GM21717 (cell line): ENCODE data around the gene SIRPG.
"Not testable (repeated sequence)": the region's sequence is repeated elsewhere in the genome, so short reads cannot be mapped to it uniquely, and the experiment has no call there.

Experiments
- ATAC-seq: cut with Tn5 transposase; IDR thresholded peaks from one replicate; pipeline ENCODE4 v1.9.1; 2021; ENCODE audit warnings: mild to moderate bottlenecking, moderate library complexity; ENCODE audit not compliant: unreplicated experiment

SIRPG gene

GRCh38 chr20:1672728-1673127, 15.1 kb upstream of the SIRPG start:
- ATAC-seq: no peak

GRCh38 chr20:1671891-1672669, 14.5 kb upstream of the SIRPG start:
- no peak for ATAC-seq

- ATAC-seq: no peak
Measured at GRCh38 chr20:1669304-1669703, 11.7 kb upstream of the SIRPG start.

- no peak for ATAC-seq
Measured at GRCh38 chr20:1667502-1668085, 10.0 kb upstream of the SIRPG start.

- ATAC-seq: no peak
Measured at GRCh38 chr20:1666802-1667201, 9.2 kb upstream of the SIRPG start.

- no peak for ATAC-seq
Measured at GRCh38 chr20:1665345-1665744, 7.8 kb upstream of the SIRPG start.

GRCh38 chr20:1664911-1665310, 7.3 kb upstream of the SIRPG start:
- ATAC-seq: no peak

GRCh38 chr20:1663917-1664316, 6.3 kb upstream of the SIRPG start:
- no peak for ATAC-seq

- no peak for ATAC-seq
Measured at GRCh38 chr20:1661542-1662299, 4.1 kb upstream of the SIRPG start.

GRCh38 chr20:1660246-1660645, 2.7 kb upstream of the SIRPG start:
- ATAC-seq: no peak

GRCh38 chr20:1656844-1657243, 735 bp downstream of the SIRPG start:
- no peak for ATAC-seq

- ATAC-seq: no peak
Measured at GRCh38 chr20:1654996-1655395, 2.6 kb downstream of the SIRPG start.

GRCh38 chr20:1652960-1653359, 4.6 kb downstream of the SIRPG start:
- ATAC-seq: no peak

GRCh38 chr20:1652104-1652503, 5.5 kb downstream of the SIRPG start:
- ATAC-seq: no peak

- ATAC-seq: no peak
Measured at GRCh38 chr20:1651268-1652058, 6.1 kb downstream of the SIRPG start.

GRCh38 chr20:1648101-1648500, 9.5 kb downstream of the SIRPG start:
- ATAC-seq: no peak

- no peak for ATAC-seq
Measured at GRCh38 chr20:1646975-1647431, 10.6 kb downstream of the SIRPG start.

- ATAC-seq: no peak
Measured at GRCh38 chr20:1644101-1644962, 13.2 kb downstream of the SIRPG start.

GRCh38 chr20:1638643-1639042, 18.9 kb downstream of the SIRPG start:
- not testable (repeated sequence) for ATAC-seq

- no peak for ATAC-seq
Measured at GRCh38 chr20:1637755-1638154, 19.8 kb downstream of the SIRPG start.
